OCI-LY7 (cell line): ENCODE data around the gene SEMA3C. TPM values are rescaled to one million over a fixed set of nuclear protein-coding genes. Genes with fewer than 3 reads are reported as not detected.

ENCODE experiments used
- BruUV-seq: library from RNA; stranded (reverse); fragments of 400-500 nt; replicated peaks from 2 replicates; lab custom pipeline; 2021; lab: Mats Ljungman, UMichigan
- CTCF ChIA-PET: fragments of 300-600 bp; sonication (Branson Sonifier 250); formaldehyde crosslinking; loops from one replicate; lab custom pipeline; 2022; ENCODE audit warnings: antibody characterized with exemption; ENCODE audit not compliant: unreplicated experiment; lab: Charles Lee
- POLR2A ChIA-PET: fragments of 300-600 bp; sonication (Branson Sonifier 250); formaldehyde crosslinking; loops from one replicate; lab custom pipeline; 2022; ENCODE audit warnings: antibody characterized with exemption; lab: Charles Lee
- DNase-seq: peaks from one replicate; pipeline ENCODE4 v3.0.0-alpha.2; 2015; ENCODE audit warnings: low spot score
- H2AFZ ChIP-seq: fragments of 200-600 bp; sonication (generic), shearing (Covaris generic); 2 replicates; pipeline ENCODE4 v1.6.1; 2014; ENCODE audit warnings: mild to moderate bottlenecking, antibody characterized with exemption, low read length, moderate library complexity
- H3K27ac ChIP-seq: fragments of 200-600 bp; sonication (generic); 2 replicates; pipeline ENCODE4 v1.5.1; 2014; ENCODE audit warnings: mixed run types, low read depth, mild to moderate bottlenecking, moderate library complexity, low read length, inconsistent platforms; ENCODE audit not compliant: poor library complexity, severe bottlenecking
- H3K36me3 ChIP-seq: fragments of 200-600 bp; sonication (generic); 2 replicates; pipeline ENCODE4 v1.6.1; 2014; ENCODE audit warnings: mild to moderate bottlenecking, antibody characterized with exemption, low read length, moderate library complexity, mixed read lengths; ENCODE audit not compliant: insufficient read depth
- H3K4me1 ChIP-seq: fragments of 200-600 bp; sonication (generic); 2 replicates; pipeline ENCODE4 v1.5.1; 2014; ENCODE audit warnings: mild to moderate bottlenecking, low read length; ENCODE audit not compliant: insufficient read depth, poor library complexity, severe bottlenecking
- H3K4me2 ChIP-seq: fragments of 200-600 bp; sonication (generic); 2 replicates; pipeline ENCODE4 v1.6.1; 2014; ENCODE audit warnings: mild to moderate bottlenecking, low read length
- H3K4me3 ChIP-seq: fragments of 200-600 bp; sonication (generic); 2 replicates; pipeline ENCODE4 v1.5.1; 2014; ENCODE audit warnings: mild to moderate bottlenecking, low read depth, low read length; ENCODE audit not compliant: poor library complexity, severe bottlenecking
- H3K79me2 ChIP-seq: fragments of 200-600 bp; sonication (generic); 2 replicates; pipeline ENCODE4 v1.6.1; 2016; ENCODE audit warnings: low read depth, mild to moderate bottlenecking, low read length, moderate library complexity, mixed read lengths; ENCODE audit not compliant: insufficient read depth
- H3K9me2 ChIP-seq: fragments of 200-600 bp; sonication (generic); 2 replicates; pipeline ENCODE4 v1.6.1; 2016; ENCODE audit warnings: mild to moderate bottlenecking, low read length, mixed read lengths; ENCODE audit not compliant: insufficient read depth
- H3K9me3 ChIP-seq: fragments of 200-600 bp; sonication (generic); 2 replicates; pipeline ENCODE4 v1.6.1; 2014; ENCODE audit warnings: mild to moderate bottlenecking, mixed run types, low read length, mixed read lengths
- H4K20me1 ChIP-seq: fragments of 200-600 bp; sonication (generic); 2 replicates; pipeline ENCODE4 v1.6.1; 2014; ENCODE audit warnings: mild to moderate bottlenecking, antibody characterized with exemption, low read length, moderate library complexity, mixed read lengths; ENCODE audit not compliant: insufficient read depth
- EZH2phosphoT487 ChIP-seq: fragments of 200-600 bp; sonication (generic); IDR thresholded peaks from 2 replicates; pipeline ENCODE4 v1.6.1; 2018; ENCODE audit warnings: low read depth, borderline replicate concordance, mild to moderate bottlenecking, mixed run types, antibody characterized with exemption, low read length, moderate library complexity, mixed read lengths
- intact Hi-C: fragments of 100-400 bp; cut with micrococcal nuclease; formaldehyde crosslinking; loops from one replicate; pipeline ENCODE4 v1.10.0; 2022; ENCODE audit not compliant: unreplicated experiment
- total RNA-seq, 2 experiments: library from RNA; depleted of rRNA in 1 of 2; stranded (reverse); fragments of >200 nt in 1 of 2; shearing (Covaris generic) in 1 of 2; gene quantifications; 2 replicates each; pipeline ENCODE4 v1.2.3, GENCODE V29; 2014 to 2022
- TF ChIP-seq, protein P1 (sequence below): fragments of 200-600 bp; sonication (generic); conservative IDR thresholded peaks from 2 replicates; pipeline ENCODE4 v1.5.1; 2014; ENCODE audit warnings: mild to moderate bottlenecking, antibody characterized with exemption, low read length, moderate library complexity, mixed read lengths

The SEMA3C gene
- total RNA-seq, 2 experiments from 2014 or later, result not detected

DNA sequence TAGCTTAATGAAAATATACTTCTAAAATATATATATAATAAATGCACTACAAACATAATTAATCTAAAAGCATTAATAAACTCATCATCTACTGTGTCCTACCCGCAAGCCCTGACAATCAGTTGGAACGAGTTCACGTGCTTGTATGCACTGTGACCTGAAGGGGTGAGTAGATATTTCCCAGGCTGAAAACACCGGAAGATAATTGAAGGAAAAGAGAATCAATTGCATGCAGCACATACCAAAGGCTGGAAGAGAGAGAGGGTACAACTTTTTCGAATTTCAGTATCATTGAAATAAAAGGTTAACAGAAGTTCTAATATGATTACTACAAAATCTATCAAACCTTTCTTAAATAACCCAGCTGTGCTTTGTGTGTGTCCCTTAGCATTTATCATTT is 94.6 kb downstream of the SEMA3C start:
- no peak for DNase-seq
- ChIA-PET CTCF (no interaction called here), POLR2A (interaction anchor here (0.7 to 1.7 kb wide), 2 partner anchors 10 to 77 kb away, joined by 4 read pairs; no protein-coding TSS in a partner anchor)
- Histone ChIP-seq H3K79me2 (no peaks in the 10 kb centered on the region), H2AFZ (no peak overlapping the region), H3K4me2 (no peak overlapping the region), H3K27ac (no peak overlapping the region), H4K20me1 (no peaks in the 10 kb centered on the region), H3K9me3 (no peaks in the 10 kb centered on the region), H3K4me3 (no peak overlapping the region), H3K36me3 (no peaks in the 10 kb centered on the region), H3K4me1 (no peaks in the 10 kb centered on the region), H3K9me2 (no peaks in the 10 kb centered on the region)
- intact Hi-C loops, result no loop called here
- BruUV-seq, result no TSS peak
- TF ChIP-seq, protein P1, sequence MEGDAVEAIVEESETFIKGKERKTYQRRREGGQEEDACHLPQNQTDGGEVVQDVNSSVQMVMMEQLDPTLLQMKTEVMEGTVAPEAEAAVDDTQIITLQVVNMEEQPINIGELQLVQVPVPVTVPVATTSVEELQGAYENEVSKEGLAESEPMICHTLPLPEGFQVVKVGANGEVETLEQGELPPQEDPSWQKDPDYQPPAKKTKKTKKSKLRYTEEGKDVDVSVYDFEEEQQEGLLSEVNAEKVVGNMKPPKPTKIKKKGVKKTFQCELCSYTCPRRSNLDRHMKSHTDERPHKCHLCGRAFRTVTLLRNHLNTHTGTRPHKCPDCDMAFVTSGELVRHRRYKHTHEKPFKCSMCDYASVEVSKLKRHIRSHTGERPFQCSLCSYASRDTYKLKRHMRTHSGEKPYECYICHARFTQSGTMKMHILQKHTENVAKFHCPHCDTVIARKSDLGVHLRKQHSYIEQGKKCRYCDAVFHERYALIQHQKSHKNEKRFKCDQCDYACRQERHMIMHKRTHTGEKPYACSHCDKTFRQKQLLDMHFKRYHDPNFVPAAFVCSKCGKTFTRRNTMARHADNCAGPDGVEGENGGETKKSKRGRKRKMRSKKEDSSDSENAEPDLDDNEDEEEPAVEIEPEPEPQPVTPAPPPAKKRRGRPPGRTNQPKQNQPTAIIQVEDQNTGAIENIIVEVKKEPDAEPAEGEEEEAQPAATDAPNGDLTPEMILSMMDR, result no peak
- TF ChIP-seq EZH2phosphoT487, result no peak

DNA sequence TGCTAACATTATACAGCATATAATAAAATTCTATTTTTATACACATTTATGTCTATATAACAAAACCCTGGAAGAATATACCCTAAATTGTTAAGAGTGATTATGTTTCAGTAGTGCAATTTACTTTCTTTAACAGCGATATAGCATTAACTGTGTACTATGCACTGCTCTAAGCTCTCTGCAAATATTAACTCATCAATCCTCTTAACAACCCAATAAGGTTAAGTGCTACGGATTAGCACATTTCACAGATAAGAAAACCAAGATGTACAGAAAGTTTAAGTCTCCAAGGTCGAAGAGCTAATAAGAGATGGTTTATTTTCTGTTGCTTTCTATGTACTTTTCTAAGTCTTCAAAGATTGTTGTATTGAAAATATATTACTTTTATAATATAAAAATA is 95.8 kb downstream of the SEMA3C start:
- DNase-seq, result no peak
- CTCF ChIA-PET, result no interaction called here
- intact Hi-C loops, result no loop called here
- POLR2A ChIA-PET, result interaction anchor here (1.7 kb wide), 1 partner anchor 11 kb away, joined by 4 read pairs; no protein-coding TSS in a partner anchor
- no peak overlapping the region for H3K27ac ChIP-seq
- no peak for TF ChIP-seq EZH2phosphoT487
- TF ChIP-seq, protein P1, result no peak
- H4K20me1 ChIP-seq, result no peaks in the 10 kb centered on the region
- no peaks in the 10 kb centered on the region for H3K9me2 ChIP-seq
- no peaks in the 10 kb centered on the region for H3K79me2 ChIP-seq
- no peaks in the 10 kb centered on the region for H3K4me1 ChIP-seq
- no peaks in the 10 kb centered on the region for H3K9me3 ChIP-seq
- no peak overlapping the region for H3K4me3 ChIP-seq
- no peaks in the 10 kb centered on the region for H3K36me3 ChIP-seq
- H3K4me2 ChIP-seq, result no peak overlapping the region
- BruUV-seq, result no TSS peak
- no peak overlapping the region for H2AFZ ChIP-seq

DNA sequence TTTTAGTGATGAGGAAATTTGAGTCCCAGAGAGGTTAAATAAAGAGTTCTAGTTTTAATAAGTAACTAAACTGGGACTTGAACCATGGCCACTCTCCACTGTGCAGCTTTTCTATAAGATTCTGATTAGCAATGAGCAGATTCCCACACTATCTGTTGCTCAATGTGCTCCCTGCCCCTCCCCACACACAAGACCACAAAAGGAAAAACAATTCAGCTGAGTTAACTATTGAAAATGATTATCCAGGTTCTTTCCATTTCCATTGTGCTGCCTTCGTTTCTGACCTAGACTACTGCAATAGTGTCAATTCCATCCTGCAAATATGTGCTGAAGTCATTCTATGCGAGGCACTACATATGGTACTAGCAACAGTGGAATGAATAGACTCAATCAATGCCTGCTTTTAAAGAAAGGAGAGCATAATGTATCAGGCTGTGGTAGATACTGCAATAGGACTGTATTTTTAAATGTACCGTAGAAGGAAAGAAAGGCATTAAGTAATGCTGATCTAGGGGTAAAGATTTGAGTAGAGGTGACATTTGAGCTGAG is 97.0 kb downstream of the SEMA3C start:
- Histone ChIP-seq H3K9me3 (no peaks in the 10 kb centered on the region), H4K20me1 (no peaks in the 10 kb centered on the region), H3K79me2 (no peaks in the 10 kb centered on the region), H3K36me3 (no peaks in the 10 kb centered on the region), H2AFZ (no peak overlapping the region), H3K27ac (no peak overlapping the region), H3K9me2 (no peaks in the 10 kb centered on the region), H3K4me2 (no peak overlapping the region), H3K4me1 (no peaks in the 10 kb centered on the region), H3K4me3 (no peak overlapping the region)
- no TSS peak for BruUV-seq
- no peak for TF ChIP-seq EZH2phosphoT487
- TF ChIP-seq, protein P1, result no peak
- intact Hi-C loops, result no loop called here
- POLR2A ChIA-PET, result interaction anchor here (1.1 kb wide), 1 partner anchor 20 kb away, joined by 3 read pairs; no protein-coding TSS in a partner anchor
- DNase-seq, result no peak
- CTCF ChIA-PET, result no interaction called here
